Fibroblast of peridontal ligament (primary cell): ENCODE data around the gene FOXA1.

Experiments
- DNase-seq: peaks from one replicate; pipeline ENCODE4 v3.0.0-alpha.2; 2010; ENCODE audit errors: extremely low read depth

The FOXA1 gene

GRCh38 chr14:37594971-37595808 lies at the start of gene FOXA1, which contains the start of gene TTC6:
Gene FOXA1 (minus strand): TSS chr14:37595249. CDS start chr14:37594972, 277 bp downstream.
Gene TTC6 (plus strand): TSS chr14:37595629. CDS start chr14:37622065, 26,436 bp downstream.
- no peak for DNase-seq

GRCh38 chr14:37643701-37644100 lies 48.7 kb upstream of the FOXA1 start:
- no peak for DNase-seq

DNA sequence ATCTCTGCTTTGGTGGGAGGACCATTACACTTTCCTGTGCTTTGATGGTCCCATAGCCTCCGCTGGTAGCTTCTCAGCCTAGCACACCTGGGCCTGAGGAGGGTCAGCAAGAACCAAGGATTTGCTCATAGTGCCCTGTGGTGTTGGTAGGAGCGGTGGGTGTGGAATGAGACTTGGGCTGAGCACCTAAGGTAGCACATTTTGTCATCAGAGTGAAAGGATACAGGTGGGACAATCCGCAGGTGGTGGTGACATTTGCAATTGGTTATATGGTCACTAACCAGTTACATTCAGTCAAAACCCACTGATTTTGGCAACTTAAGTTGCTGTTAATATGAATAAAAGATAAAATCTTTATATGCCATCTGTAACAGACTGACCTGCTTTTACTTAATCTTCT lies 47.1 kb upstream of the FOXA1 start:
- no peak for DNase-seq

- DNase-seq: no peak
Measured at GRCh38 chr14:37641117-37641516, 46.1 kb upstream of the FOXA1 start.

DNA sequence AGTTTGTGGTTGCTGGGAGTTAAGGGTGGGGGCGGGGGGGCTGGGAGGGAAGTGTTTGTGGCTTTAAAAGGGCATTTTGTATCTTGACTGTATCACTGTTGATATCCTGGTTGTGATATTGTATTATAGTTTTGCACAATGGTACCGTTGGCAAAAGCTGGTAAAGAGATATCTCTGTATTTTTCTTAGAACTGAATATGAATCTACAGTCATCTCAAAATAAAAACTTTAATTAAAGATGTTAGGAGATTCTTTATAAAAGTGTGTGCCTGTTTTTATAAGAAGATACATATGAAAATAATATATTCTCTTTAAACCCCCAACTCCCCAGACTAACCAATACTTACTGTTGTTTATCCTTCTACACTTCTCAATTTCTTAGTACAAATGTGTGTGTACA lies 43.5 kb upstream of the FOXA1 start:
- no peak for DNase-seq

- no peak for DNase-seq
Measured at GRCh38 chr14:37637341-37637740, 42.3 kb upstream of the FOXA1 start.

DNA sequence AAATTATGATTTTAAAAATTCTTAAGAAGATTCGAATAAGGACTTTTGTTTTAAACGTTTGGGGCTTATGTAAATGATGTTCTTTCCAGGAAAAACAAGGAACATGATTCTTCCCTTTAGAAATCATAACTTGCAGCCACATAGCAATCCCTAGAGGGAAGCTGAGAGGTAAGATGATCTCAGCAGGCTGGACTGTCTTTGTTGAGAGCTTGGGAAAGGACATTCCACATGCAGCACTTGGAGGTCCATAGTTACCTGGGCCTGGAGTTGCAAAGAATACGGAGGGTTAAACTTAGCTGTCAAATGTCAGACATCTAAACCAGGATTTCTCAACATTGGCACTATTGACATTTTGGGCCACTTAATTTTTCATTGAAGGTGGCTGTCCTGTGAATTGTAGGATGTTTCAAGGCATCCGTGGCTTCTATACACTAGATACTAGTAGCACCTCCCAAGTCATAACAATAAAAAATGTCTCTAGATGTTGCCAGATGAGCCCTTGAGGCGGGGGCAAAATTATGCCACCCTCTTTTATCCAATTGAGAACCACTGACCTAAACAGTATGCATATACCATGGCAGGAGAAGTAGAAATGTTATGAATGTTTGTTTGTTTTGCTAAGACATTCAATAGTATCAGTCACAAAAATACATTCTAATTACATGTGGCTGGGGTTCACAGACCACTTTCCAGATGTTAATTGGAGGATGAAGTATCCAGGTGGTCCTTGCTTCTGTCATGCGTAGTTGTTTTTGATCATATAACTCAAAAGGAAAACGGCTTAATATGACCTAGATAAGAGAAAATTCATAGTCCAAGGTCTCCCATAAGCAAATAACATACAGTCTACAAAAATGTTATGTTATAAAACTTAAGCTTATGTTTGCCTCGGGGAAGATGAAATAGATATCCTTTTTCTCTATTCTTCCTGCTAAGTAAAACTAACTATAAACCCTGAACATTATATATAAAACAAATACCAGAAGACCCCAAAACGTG lies 30.8 kb upstream of the FOXA1 start:
- DNase-seq: peak; percentile 36

DNA sequence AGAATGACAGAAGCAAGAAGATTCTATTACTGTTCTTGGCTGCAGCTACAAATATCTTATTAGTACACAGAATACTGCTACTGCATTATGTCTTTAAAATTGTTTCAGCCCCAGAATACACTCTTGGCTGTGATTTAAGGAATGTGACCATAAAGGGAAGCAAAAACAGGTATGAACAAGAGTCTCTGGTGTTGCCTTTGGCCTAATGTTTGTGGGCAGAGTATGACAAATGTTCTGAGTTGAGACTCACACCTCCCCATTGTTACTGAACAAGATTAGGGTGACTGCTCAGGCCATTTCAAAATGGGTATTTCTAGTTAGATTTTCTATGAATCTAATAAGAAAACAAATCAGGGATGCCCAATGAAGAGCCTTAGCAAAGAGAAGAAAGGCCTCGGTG lies 28.9 kb upstream of the FOXA1 start:
- DNase-seq: no peak

- peak; percentile 75 for DNase-seq
Measured at GRCh38 chr14:37623426-37623951, 28.4 kb upstream of the FOXA1 start.

DNA sequence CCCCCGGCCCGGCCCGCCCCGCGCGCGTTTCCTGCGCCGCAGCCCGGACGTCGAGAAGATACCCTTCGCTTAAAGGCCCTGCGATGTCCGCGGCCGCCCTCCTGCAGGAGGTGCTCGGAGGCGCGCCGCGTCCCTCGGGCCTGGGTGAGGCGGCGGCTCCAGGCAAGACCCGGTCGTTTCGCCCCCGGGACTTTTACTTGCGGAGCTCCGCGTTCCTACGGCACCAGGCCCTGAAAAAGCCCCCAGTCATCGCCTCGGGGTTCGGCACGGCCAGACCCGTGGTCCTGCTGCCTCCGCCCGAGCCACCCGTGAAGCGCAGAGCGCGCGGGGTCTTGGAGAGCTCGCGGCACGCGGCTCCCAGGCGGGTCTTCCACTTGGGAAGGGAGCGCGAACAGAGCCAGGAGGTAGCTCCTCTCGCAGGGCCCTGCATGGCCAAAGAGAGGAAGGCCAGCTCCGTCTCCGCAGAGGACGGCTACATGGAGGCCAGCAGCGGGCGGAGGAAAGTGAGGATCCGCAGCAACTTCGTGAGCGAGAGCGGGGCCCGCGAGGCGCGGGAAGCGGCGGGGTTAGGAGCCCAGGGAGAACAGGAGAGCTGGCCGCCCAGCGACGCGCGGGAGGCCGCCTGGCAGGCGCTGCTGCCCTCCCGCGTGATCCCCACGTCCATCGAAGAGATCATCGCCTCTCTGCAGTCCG lies 27.3 kb upstream of the FOXA1 start:
- DNase-seq: no peak

- DNase-seq: no peak
Measured at GRCh38 chr14:37620856-37621255, 25.8 kb upstream of the FOXA1 start.

GRCh38 chr14:37618498-37619028 lies 23.5 kb upstream of the FOXA1 start:
- DNase-seq: no peak

- no peak for DNase-seq
Measured at GRCh38 chr14:37617864-37618365, 22.9 kb upstream of the FOXA1 start.

GRCh38 chr14:37616853-37617252 lies 21.8 kb upstream of the FOXA1 start:
- no peak for DNase-seq

DNA sequence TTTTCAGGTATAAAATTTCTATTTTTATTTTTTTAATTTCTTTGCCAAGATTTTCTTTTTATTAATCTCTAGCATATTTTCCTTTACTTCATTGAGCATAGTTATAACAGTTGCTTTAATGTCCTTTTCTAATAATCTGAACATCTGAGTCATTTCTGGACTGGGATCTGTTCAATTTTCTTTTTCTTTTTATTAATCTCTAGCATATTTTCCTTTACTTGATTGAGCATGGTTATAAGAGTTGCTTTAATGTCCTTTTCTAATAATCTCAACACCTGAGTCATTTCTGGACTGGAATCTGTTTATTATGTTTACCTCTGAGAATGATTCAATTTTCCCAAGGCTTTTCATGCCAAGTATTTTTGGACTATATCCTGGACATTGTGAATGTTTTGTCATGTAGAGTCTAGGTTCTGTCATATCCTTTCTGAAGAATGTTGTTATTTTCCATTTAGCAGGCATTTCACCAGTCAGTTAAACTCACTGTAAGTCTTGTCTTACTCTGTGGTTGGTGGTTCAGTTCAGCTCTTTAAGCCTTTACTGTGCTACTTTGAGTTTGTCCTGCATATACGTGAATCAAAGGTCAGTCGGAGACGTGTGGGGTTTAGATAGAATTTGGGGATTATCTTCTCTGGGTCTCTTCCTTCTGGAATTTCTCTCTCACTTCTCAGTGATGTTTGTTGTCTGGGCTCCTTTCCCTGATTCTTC lies 20.7 kb upstream of the FOXA1 start:
- DNase-seq: no peak

DNA sequence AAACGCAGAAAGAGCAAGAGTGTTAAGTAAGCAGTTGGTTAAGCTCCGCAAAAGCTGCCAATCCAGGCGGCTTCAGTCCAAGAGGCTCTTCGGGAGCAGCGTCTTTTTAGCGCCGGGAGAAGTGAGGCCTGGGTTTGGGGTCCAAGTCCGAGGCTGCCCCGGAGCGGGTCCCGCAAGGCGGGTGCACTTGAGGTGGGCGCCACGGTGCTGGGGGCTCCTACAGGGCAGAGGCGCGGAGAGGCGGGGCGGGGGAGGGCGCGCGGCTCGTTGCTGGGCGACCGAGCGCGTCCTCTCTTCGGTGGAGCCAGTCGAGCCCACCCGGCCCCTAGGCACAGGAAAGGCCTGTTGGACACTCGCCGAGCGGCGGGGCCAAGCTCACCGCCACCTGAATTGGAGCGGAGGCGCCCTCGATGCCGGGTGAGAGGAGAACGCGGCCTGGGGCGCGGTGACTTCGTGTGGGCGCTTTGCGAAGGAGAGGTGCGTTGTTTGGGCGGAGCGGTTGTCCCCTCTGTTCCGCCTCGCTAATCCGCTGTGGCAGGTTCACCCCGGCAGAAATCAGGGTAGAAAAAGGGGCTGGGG lies 16.0 kb upstream of the FOXA1 start:
- no peak for DNase-seq

- no peak for DNase-seq
Measured at GRCh38 chr14:37608649-37609048, 13.6 kb upstream of the FOXA1 start.

DNA sequence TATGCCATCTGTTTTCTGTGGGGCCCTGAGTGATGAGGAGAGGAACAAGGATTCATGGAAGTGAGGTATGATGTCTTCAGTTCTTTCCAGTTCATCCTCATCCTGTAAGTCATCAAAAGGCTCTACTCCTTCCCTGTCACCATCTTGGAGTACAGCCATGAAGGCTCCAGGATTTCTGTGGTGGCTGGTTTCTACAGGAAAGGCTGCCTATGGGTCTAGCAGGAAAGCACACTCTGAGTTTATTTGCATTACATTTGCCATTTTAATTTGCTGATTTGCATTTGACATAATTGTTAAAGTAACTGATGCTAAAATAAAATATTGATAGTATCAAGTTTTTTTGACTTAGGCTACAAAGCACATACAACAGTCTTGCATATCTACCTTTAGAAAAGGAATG lies 11.6 kb upstream of the FOXA1 start:
- DNase-seq: no peak

DNA sequence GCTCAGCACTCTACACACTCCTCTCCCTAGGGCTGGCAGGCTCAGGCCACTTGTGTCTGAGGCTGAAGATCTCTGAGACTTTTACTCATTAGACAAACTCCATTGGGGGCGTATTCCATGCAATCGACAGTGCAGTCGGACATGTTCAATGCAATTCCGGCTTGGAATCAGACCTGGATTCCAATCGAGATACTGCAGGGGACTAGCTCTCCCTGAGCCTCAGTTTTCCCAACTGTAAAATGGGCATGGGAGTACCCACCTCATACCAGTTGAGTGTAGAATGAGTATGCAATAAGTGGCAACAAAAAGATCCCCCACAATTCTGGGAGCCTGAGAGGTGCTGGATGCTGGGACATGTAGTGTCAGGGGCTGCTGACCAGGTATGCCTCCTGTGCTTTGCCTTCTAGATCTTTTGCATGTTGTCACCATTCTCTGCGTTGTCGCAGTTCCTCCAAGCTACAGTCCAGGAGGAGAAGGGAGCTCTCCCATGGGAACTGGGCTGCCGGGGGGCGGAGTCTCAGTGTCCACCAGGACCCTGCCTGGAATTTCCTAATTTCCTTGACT lies 8.7 kb upstream of the FOXA1 start:
- DNase-seq: no peak
